Type B pancreatic cell (in vitro differentiated cells): ENCODE results near the gene TUBA8. TPM values are rescaled to one million over a fixed set of nuclear protein-coding genes. Genes with fewer than 3 reads are reported as not detected.
"Not testable (repeated sequence)": the region's sequence is repeated elsewhere in the genome, so short reads cannot be mapped to it uniquely, and the experiment has no call there.

ENCODE experiments used
- DNase-seq: peaks from one replicate; pipeline ENCODE4 v3.0.0; 2021; ENCODE audit warnings: mixed read lengths; ENCODE audit not compliant: unreplicated experiment; ENCODE audit errors: extremely low spot score
- H3K27ac Mint-ChIP-seq: 2 replicates; pipeline ENCODE4 v1.8.0; 2021; ENCODE audit warnings: mild to moderate bottlenecking, mixed read lengths
- H3K27me3 Mint-ChIP-seq: 2 replicates; pipeline ENCODE4 v1.8.0; 2021; ENCODE audit warnings: mixed read lengths
- H3K36me3 Mint-ChIP-seq: 2 replicates; pipeline ENCODE4 v1.8.0; 2021; ENCODE audit warnings: mixed read lengths
- H3K4me1 Mint-ChIP-seq: one replicate; pipeline ENCODE4 v1.8.0; 2021; ENCODE audit warnings: mixed read lengths; ENCODE audit not compliant: unreplicated experiment
- H3K4me3 Mint-ChIP-seq: 2 replicates; pipeline ENCODE4 v1.8.0; 2021; ENCODE audit warnings: mild to moderate bottlenecking, mixed read lengths
- H3K9me3 Mint-ChIP-seq: 2 replicates; pipeline ENCODE4 v1.8.0; 2021; ENCODE audit warnings: mixed read lengths
- total RNA-seq: library from RNA; stranded (reverse); gene quantifications from 2 replicates; pipeline ENCODE4 v1.2.1, GENCODE V29; 2021; ENCODE audit warnings: low replicate concordance

The TUBA8 gene
- total RNA-seq, 1 donor from 2014 or later, result 1.7 TPM

DNA sequence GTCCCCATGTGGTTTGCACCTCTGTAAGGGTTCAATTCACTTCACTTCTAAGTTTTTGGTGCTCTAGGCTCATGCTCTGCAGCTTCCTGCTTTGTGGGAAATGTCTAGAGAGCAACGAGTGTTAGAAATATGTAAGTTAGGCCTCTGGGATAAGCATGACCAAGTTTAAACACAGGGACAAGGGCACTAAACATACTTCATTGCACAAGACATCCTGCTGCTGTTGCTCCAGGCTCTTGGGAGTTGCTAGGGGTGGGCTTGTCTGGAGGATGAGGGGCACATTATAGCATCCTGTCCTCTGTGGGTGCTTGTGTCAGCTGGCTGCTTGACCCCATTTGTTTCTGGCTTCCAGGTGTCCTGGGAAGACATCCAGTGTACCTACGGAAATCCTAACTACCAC lies 62.8 kb downstream of the TUBA8 start:
- H3K4me3 Mint-ChIP-seq, H3K4me1 Mint-ChIP-seq, H3K9me3 Mint-ChIP-seq, H3K27ac Mint-ChIP-seq, DNase-seq, H3K27me3 Mint-ChIP-seq, H3K36me3 Mint-ChIP-seq: not testable (repeated sequence)

Other genes with a start within 250 kb of the TUBA8 start
- 36.4 and 56.4 TPM in 2 replicates for gene MICAL3, start 86.2 kb upstream of the TUBA8 start, total RNA-seq
- 41.0 and 46.3 TPM in 2 replicates for gene PEX26, start 32.8 kb upstream of the TUBA8 start, total RNA-seq
- 3.8 and 5.3 TPM in 2 replicates for gene USP18, start 39.4 kb downstream of the TUBA8 start, total RNA-seq